ENCODE data around the gene ABI3BP.

ABI3BP gene

DNA sequence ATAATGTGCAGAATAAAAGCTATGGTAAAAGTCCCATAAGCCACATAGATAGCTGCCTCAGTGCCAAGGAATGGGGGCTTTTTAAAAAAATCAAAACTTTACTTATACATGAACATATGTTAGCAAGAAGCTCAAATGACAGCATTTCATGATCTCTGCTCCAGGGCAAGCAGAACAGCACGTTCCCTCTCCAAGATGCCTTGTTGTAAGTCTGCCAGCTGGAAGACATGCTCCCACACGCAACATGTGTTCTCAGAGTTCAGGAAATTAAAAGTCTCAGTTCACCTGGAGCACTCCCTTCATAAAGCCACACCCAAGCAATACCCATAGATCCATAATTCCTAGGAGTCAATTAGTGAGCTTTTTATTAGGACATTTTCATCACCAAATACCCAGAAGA lies 52.2 kb downstream of the ABI3BP start:
- no peak for DNase-seq

GRCh38 chr3:100936931-100937330 lies 56.3 kb downstream of the ABI3BP start:
- no peak for DNase-seq

GRCh38 chr3:100932491-100932890 lies 60.7 kb downstream of the ABI3BP start:
- no peak for DNase-seq

GRCh38 chr3:100928638-100929428 lies 64.4 kb downstream of the ABI3BP start:
- DNase-seq = no peak

- no peak for DNase-seq
These were observed 65.4 kb downstream of the ABI3BP start for GRCh38 chr3:100927775-100928174.

GRCh38 chr3:100915706-100916495 lies 77.3 kb downstream of the ABI3BP start:
- no peak for DNase-seq

DNA sequence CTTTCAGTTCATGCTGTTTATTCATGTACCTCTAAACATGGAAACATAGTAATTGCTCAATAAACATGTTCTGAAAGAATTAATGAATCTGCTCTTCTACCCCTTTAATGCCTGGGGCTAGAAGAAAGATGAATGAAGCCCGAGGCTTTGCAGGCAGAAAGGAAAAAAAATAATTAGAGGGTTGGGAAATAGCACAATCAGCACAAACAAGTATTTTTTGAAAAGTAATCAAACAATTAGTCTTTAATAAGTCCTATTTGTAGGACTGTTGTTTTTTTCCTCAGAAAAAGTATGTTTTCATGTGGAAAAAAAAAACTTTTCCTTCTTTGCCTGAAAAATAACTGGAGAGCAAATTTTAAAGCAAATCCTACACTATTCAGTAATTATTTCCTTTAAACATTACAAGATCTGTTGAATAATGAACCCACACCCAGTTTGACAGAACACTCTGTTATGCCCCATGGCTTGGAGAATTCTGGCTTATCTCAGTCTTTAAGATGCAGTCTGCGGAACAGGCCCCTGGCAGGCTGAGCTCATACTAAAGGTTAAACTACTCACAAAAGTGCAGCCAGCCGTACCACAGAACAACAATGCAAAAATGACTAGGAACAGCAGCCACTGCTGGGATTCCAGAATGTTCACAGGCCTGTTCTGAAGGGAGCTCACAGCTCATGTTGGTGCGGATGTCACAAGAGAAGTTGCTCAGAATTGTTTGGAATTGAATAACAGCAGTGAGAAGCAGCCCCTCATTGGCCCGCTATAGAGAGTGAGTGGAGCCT lies 79.2 kb downstream of the ABI3BP start:
- no peak for DNase-seq

GRCh38 chr3:100912976-100913545 lies 80.2 kb downstream of the ABI3BP start:
- no peak for DNase-seq

DNA sequence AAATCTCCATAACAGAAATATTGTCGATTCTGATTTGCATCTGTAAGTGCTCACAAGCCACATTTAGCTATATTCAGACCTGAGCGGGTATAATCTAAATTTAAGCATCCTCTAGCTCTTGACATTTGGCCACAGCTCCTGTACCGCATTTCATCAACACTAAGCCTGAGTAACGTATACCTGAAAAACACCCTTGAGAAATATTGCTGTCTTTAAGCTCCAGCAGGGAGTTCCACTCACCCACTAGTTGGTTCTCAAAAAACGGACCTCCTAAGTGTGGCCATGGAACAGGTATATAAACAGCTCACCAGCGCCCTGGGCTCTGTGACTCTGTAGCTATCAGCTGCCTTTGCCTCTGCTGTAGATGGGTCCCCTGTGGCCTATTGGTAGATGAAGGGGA lies 80.7 kb downstream of the ABI3BP start:
- no peak for DNase-seq

- DNase-seq = no peak
These were observed 81.3 kb downstream of the ABI3BP start for GRCh38 chr3:100911956-100912355.

- no peak for DNase-seq
These were observed 82.2 kb downstream of the ABI3BP start for GRCh38 chr3:100910986-100911385.

DNA sequence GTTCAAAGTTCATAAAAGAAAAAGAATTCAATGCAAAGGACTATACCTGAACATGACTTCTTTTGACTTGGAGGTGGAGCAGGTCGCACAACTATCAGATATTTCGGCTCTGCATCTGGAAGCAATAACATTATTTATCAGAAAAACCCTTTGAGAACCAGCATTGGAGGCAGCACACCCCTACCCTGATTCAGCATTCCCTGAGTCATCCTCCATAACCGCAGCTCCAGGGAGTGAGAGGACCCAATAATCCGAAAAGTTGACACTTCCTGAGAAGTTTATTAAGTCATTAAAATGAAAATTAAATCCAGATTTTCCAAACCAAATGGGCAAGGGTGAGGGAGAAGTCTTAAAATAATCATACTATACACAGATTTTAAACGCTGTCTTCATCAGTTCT lies 90.6 kb downstream of the ABI3BP start:
- no peak for DNase-seq

- DNase-seq = no peak
These were observed 92.4 kb downstream of the ABI3BP start for GRCh38 chr3:100900671-100901335.

GRCh38 chr3:100899440-100900091 lies 93.7 kb downstream of the ABI3BP start:
- DNase-seq = no peak

- DNase-seq = no peak
These were observed 94.5 kb downstream of the ABI3BP start for GRCh38 chr3:100898681-100899080.

DNA sequence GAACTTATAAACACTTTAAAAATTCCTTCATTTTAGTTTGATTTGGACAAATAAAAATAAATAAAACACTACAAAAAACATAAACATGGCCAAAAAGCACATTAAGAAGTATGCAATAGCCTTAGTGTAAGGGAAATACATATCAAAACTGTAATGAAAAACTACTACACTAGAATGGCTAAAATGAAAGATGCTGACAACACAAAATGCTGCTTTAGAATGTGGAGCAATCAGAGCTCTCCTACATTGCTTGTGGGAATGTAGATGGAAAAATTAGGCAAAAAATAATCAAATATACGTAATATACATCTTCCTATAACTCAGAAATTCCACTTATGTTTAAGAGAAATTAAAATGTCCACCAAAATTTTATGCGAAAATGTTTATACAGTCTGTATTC lies 96.2 kb downstream of the ABI3BP start:
- DNase-seq = no peak

DNA sequence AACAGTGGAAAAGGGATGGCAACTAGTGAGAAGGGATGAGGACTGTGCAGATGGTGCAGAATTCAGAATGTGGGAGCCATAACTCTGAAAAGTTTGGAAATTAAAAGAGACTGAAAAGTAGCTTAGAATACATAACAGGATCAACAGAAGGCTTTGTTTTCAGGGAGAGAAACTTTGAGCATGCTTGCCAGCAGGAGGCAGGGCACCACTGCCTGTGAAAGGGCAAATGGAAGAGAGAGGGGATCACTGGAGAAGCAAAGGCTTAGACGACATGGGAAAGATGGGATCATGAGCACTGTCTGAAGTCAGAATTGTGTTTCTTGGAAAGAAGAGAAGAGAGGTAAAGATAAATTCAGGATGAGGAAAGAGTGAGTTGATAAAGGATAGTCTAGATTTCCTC lies 99.6 kb downstream of the ABI3BP start:
- no peak for DNase-seq

DNA sequence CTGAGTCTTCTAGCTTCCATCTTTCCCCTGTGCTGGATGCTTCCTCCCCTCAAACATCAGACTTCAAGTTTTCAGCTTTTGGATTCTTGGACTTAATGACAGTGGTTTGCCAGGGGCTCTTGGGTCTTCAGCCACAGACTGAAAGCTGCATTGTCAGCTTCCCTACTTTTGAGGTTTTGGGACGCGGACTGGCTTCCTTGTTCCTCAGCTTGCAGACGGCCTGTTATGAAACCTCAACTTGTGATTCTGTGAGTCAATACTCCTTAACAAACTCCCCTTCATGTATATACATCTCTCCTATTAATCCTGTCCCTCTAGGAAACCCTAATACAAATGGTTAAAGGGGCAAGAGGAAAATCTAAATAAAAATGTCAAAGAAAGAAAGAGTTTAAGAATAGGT lies 100.1 kb downstream of the ABI3BP start:
- no peak for DNase-seq

GRCh38 chr3:100891827-100892226 lies 101.4 kb downstream of the ABI3BP start:
- no peak for DNase-seq

- DNase-seq = no peak
These were observed 102.2 kb downstream of the ABI3BP start for GRCh38 chr3:100891033-100891432.

DNA sequence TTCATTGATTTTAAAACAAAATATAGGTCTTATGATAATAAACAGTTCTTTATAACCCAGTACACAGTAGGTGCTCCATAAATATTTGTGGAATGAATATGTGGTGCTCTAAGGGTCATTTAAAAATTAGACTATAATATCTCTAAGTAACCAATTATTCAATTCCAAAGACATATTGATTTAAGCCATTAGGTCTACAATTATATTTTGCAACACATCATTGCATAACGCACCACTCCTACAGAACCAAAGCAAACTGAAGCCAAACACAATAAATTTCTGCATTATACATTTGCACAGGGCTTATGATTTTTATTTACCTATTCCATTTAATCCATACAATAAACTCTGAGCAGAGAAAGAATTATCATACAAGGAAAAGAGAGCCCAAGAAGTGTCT lies 104.3 kb downstream of the ABI3BP start:
- DNase-seq = no peak

GRCh38 chr3:100882571-100882984 lies 110.6 kb downstream of the ABI3BP start:
- DNase-seq = no peak
